ENCODE measurements around the gene OMA1. TPM values are rescaled to one million over a fixed set of nuclear protein-coding genes. Genes with fewer than 3 reads are reported as not detected.

Gene OMA1
- polyA plus RNA-seq, 1 of the 3 experiments (the other 2 are of a cell fraction), result 6.9 TPM

GRCh38 chr1:58480191-58480590 lies 66.3 kb downstream of the OMA1 start:
- no peaks in the 10 kb centered on the region for H3F3A ChIP-seq (replicated peaks; ENCODE audit: insufficient read depth)
- H3K27ac ChIP-seq (ENCODE audit: low read depth in 2 of 2, low read length in 1 of 2), result no peak overlapping the region
- H3K9me2 ChIP-seq, result no peaks in the 10 kb centered on the region
- peaks cover 2 to 5% of the 10 kb centered on the region in 2 experiments for H3K36me3 ChIP-seq (replicated peaks in 1 of 2; ENCODE audit: control insufficient read depth in 1 of 2, insufficient read depth in 2 of 2, low read length in 1 of 2)
- no peak overlapping the region for H2AFZ ChIP-seq (ENCODE audit: low read depth)
- no peak overlapping the region for H3K9ac ChIP-seq
- H3K79me2 ChIP-seq (ENCODE audit: insufficient read depth), result no peaks in the 10 kb centered on the region
- H4K20me1 ChIP-seq (ENCODE audit: insufficient read depth), result no peaks in the 10 kb centered on the region
- no peak for DNase-seq
- 89% methylated on average over 2 of the region's 2 CpGs for WGBS (ENCODE audit: low lambda C conversion rate)
- POLR2A ChIA-PET, result no interaction called here
- no peak for TF ChIP-seq CHD2 (IDR thresholded peaks at IDR 0.05; ENCODE audit: low read length, partially characterized antibody)
- TF ChIP-seq EP300 (IDR thresholded peaks at IDR 0.05; ENCODE audit: borderline replicate concordance in 1 of 2, low read depth in 1 of 2, low read length in 1 of 2), result no peak
- no peak for TF ChIP-seq RAD21 (IDR thresholded peaks at IDR 0.05; ENCODE audit: low read length)
- TF ChIP-seq GATA2 (CRISPR knock-in tag; IDR thresholded peaks at IDR 0.05), result no peak
- TF ChIP-seq JUND (IDR thresholded peaks at IDR 0.05), result no peak
- no peak for TF ChIP-seq NRF1 (IDR thresholded peaks at IDR 0.05; ENCODE audit: low read depth, low read length)
- TF ChIP-seq FOXM1 (IDR thresholded peaks at IDR 0.05; ENCODE audit: low read depth), result no peak
- no peak for TF ChIP-seq MAX (IDR thresholded peaks at IDR 0.05; ENCODE audit: low read depth)
- TF ChIP-seq MXI1 (IDR thresholded peaks at IDR 0.05; ENCODE audit: low read depth, low read length), result no peak
- TF ChIP-seq POLR2AphosphoS5 (IDR thresholded peaks at IDR 0.05; ENCODE audit: low read depth, low read length), result no peak
- no peak overlapping the region for H3K4me3 ChIP-seq (ENCODE audit: low read depth in 2 of 2, low read length in 1 of 2)
- CTCF ChIA-PET, result no interaction called here
- no peaks in the 10 kb centered on the region for H3K4me1 ChIP-seq (ENCODE audit: control insufficient read depth in 1 of 2, insufficient read depth in 2 of 2, low read depth in 1 of 2, low read length in 1 of 2)
- no peaks in the 10 kb centered on the region for H3K27me3 ChIP-seq (ENCODE audit: insufficient read depth)
- no peak overlapping the region for H3K4me2 ChIP-seq
- no peaks in the 10 kb centered on the region for H3K9me3 ChIP-seq

GRCh38 chr1:58477390-58477789 lies 69.1 kb downstream of the OMA1 start:
- Histone ChIP-seq H3K9me3 (no peaks in the 10 kb centered on the region), H3K4me1 (ENCODE audit: control insufficient read depth in 1 of 2, insufficient read depth in 2 of 2, low read depth in 1 of 2, low read length in 1 of 2) (no peaks in the 10 kb centered on the region), H3K27ac (ENCODE audit: low read depth in 2 of 2, low read length in 1 of 2) (no peak overlapping the region), H4K20me1 (ENCODE audit: insufficient read depth) (no peaks in the 10 kb centered on the region), H3K9ac (no peak overlapping the region), H3K9me2 (no peaks in the 10 kb centered on the region), H3K36me3 (replicated peaks in 1 of 2; ENCODE audit: control insufficient read depth in 1 of 2, insufficient read depth in 2 of 2, low read length in 1 of 2) (peaks cover 0 to 2% of the 10 kb centered on the region in 2 experiments), H3K27me3 (ENCODE audit: insufficient read depth) (no peaks in the 10 kb centered on the region), H2AFZ (ENCODE audit: low read depth) (no peak overlapping the region), H3K4me3 (ENCODE audit: low read depth in 2 of 2, low read length in 1 of 2) (no peak overlapping the region), H3K4me2 (no peak overlapping the region), H3F3A (replicated peaks; ENCODE audit: insufficient read depth) (no peaks in the 10 kb centered on the region), H3K79me2 (ENCODE audit: insufficient read depth) (no peaks in the 10 kb centered on the region)
- ChIA-PET CTCF (interaction anchor here (1.3 kb wide), 1 partner anchor 10 kb away, joined by 4 read pairs; no protein-coding TSS in a partner anchor), POLR2A (no interaction called here)
- 97% methylated on average over 3 of the region's 3 CpGs for whole genome bisulfite sequencing (ENCODE audit: low lambda C conversion rate)
- no peak for DNase-seq
- no peak for TF ChIP-seq MEF2A (IDR thresholded peaks at IDR 0.05; ENCODE audit: borderline replicate concordance, low read depth)
- no peak for TF ChIP-seq MAX (IDR thresholded peaks at IDR 0.05; ENCODE audit: low read depth)
- TF ChIP-seq MXI1 (IDR thresholded peaks at IDR 0.05; ENCODE audit: low read depth, low read length), result no peak
- no peak for TF ChIP-seq GABPA (IDR thresholded peaks at IDR 0.05; ENCODE audit: low read depth)
- no peak for TF ChIP-seq CTCF (IDR thresholded peaks at IDR 0.05)
- TF ChIP-seq FOSL2 (IDR thresholded peaks at IDR 0.05; ENCODE audit: borderline replicate concordance, low read depth), result no peak
- no peak for TF ChIP-seq SIN3A (IDR thresholded peaks at IDR 0.05; ENCODE audit: borderline replicate concordance, low read depth, low read length)
- no peak for TF ChIP-seq FOXJ3 (CRISPR knock-in tag; IDR thresholded peaks at IDR 0.05)
- no peak for TF ChIP-seq POLR2AphosphoS5 (IDR thresholded peaks at IDR 0.05; ENCODE audit: low read depth, low read length)
- TF ChIP-seq PBX3 (IDR thresholded peaks at IDR 0.05), result no peak
- TF ChIP-seq SMC3 (IDR thresholded peaks at IDR 0.05; ENCODE audit: low read depth, low read length), result no peak
- no peak for TF ChIP-seq EP300 (IDR thresholded peaks at IDR 0.05; ENCODE audit: borderline replicate concordance in 1 of 2, low read depth in 1 of 2, low read length in 1 of 2)
- TF ChIP-seq GATA2 (CRISPR knock-in tag; IDR thresholded peaks at IDR 0.05), result no peak
- no peak for TF ChIP-seq RCOR1 (IDR thresholded peaks at IDR 0.05; ENCODE audit: low read length)
- TF ChIP-seq USF1 (IDR thresholded peaks at IDR 0.05; ENCODE audit: borderline replicate concordance, low read depth), result no peak
- TF ChIP-seq USF2 (IDR thresholded peaks at IDR 0.05; ENCODE audit: borderline replicate concordance, low read depth, low read length), result no peak
